Activated CD4-positive, alpha-beta T cell treated with anti-CD3 and anti-CD28 coated beads, Interleukin-2, amount 50 U/mL, for 16 hours (primary cell): ENCODE results near the gene LIMS4.
"Not testable (repeated sequence)": the region's sequence is repeated elsewhere in the genome, so short reads cannot be mapped to it uniquely, and the experiment has no call there.

Source experiments
- DNase-seq: peaks from one replicate; pipeline ENCODE4 v3.0.0-alpha.2; 2020

The LIMS4 gene

GRCh38 chr2:110472171-110473058, at the start of gene LIMS4:
Gene LIMS4 (minus strand): TSS chr2:110472816. CDS start chr2:110472778, 38 bp downstream.
- DNase-seq, result not testable (repeated sequence)

- DNase-seq, result not testable (repeated sequence)
Observed at GRCh38 chr2:110499755-110500377, 27.2 kb upstream of the LIMS4 start.

GRCh38 chr2:110496027-110496426, 23.4 kb upstream of the LIMS4 start:
- not testable (repeated sequence) for DNase-seq

- not testable (repeated sequence) for DNase-seq
Observed at GRCh38 chr2:110494488-110494887, 21.9 kb upstream of the LIMS4 start.

- DNase-seq, result not testable (repeated sequence)
Observed at GRCh38 chr2:110488991-110489390, 16.4 kb upstream of the LIMS4 start.

- DNase-seq, result not testable (repeated sequence)
Observed at GRCh38 chr2:110482697-110483096, 10.1 kb upstream of the LIMS4 start.

- DNase-seq, result not testable (repeated sequence)
Observed at GRCh38 chr2:110481200-110481599, 8.6 kb upstream of the LIMS4 start.

- not testable (repeated sequence) for DNase-seq
Observed at GRCh38 chr2:110480084-110480483, 7.5 kb upstream of the LIMS4 start.

GRCh38 chr2:110477370-110477769, 4.8 kb upstream of the LIMS4 start:
- DNase-seq, result not testable (repeated sequence)

- DNase-seq, result not testable (repeated sequence)
Observed at GRCh38 chr2:110476952-110477351, 4.3 kb upstream of the LIMS4 start.

GRCh38 chr2:110475627-110476359, 3.2 kb upstream of the LIMS4 start:
- DNase-seq, result not testable (repeated sequence)

- not testable (repeated sequence) for DNase-seq
Observed at GRCh38 chr2:110474898-110475297, 2.3 kb upstream of the LIMS4 start.

GRCh38 chr2:110473059-110473358, 393 bp upstream of the LIMS4 start:
- not testable (repeated sequence) for DNase-seq

- not testable (repeated sequence) for DNase-seq
Observed at GRCh38 chr2:110468921-110469320, 3.7 kb downstream of the LIMS4 start.

GRCh38 chr2:110465312-110465711, 7.3 kb downstream of the LIMS4 start:
- DNase-seq, result not testable (repeated sequence)

- not testable (repeated sequence) for DNase-seq
Observed at GRCh38 chr2:110462458-110462857, 10.2 kb downstream of the LIMS4 start.

GRCh38 chr2:110460318-110460717, 12.3 kb downstream of the LIMS4 start:
- DNase-seq, result not testable (repeated sequence)

GRCh38 chr2:110457214-110457590, 15.4 kb downstream of the LIMS4 start:
- not testable (repeated sequence) for DNase-seq

- DNase-seq, result not testable (repeated sequence)
Observed at GRCh38 chr2:110456291-110457213, 16.1 kb downstream of the LIMS4 start.

- not testable (repeated sequence) for DNase-seq
Observed at GRCh38 chr2:110455080-110455670, 17.4 kb downstream of the LIMS4 start.

- DNase-seq, result not testable (repeated sequence)
Observed at GRCh38 chr2:110450951-110451350, 21.7 kb downstream of the LIMS4 start.
